EH (cell line): Measurements from ENCODE around the gene TMEFF2.
"Not testable (repeated sequence)": the region's sequence is repeated elsewhere in the genome, so short reads cannot be mapped to it uniquely, and the experiment has no call there.

ENCODE experiments used
- DNase-seq: peaks from one replicate; pipeline ENCODE4 v3.0.0-alpha.2; 2015; ENCODE audit warnings: low read depth

The TMEFF2 gene

DNA sequence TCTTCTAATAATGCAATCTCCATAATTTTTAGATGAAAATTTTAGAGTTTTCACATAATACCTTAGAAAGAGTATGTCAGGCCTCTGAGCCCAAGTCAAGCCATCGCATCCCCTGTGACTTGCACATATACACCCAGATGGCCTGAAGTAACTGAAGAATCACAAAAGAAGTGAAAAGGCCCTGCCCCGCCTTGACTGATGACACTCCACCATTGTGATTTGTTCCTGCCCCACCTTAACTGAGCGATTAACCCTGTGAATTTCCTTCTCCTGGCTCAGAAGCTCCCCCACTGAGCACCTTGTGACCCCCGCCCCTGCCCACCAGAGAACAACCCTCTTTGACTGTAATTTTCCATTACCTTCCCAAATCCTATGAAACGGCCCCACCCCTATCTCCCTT, 64.4 kb downstream of the TMEFF2 start:
- not testable (repeated sequence) for DNase-seq

DNA sequence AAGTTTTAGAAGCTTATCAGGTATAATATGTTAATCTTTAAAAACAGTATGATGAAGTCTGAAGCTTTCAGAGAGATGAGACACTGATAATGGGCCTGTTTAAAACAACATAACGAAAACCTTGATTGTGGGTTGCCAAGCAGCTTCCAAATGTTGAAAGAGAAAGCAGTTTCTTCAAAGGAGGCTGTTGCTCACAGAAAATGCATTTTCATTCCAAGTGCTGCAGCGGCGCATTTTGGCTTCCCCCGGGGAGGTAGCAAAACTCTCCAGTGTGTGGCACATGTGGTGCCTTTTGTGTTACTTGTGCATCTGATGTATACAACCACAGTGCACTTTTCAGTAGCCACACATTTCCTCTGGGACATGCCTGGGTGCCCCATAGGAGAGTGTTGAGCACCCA, 66.1 kb downstream of the TMEFF2 start:
- no peak for DNase-seq

DNA sequence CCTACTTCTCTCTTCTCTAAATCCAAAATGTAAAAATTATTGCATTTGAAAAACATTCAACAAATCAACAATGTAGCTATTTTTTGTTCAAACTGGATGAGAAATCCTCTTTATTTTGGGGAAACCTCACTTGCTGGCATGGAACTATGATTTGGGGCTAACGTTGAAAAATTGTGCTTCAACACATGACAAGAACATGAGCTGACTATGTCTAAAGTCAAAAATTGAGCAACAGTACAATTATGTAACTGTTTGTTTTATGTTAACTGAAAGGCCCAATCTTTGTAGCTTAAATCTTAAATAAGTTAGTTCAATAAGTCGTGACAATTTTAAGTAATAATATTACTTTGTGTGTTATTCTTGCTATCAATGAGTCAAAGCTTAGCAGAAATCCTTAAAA, 67.3 kb downstream of the TMEFF2 start:
- DNase-seq, result no peak

DNA sequence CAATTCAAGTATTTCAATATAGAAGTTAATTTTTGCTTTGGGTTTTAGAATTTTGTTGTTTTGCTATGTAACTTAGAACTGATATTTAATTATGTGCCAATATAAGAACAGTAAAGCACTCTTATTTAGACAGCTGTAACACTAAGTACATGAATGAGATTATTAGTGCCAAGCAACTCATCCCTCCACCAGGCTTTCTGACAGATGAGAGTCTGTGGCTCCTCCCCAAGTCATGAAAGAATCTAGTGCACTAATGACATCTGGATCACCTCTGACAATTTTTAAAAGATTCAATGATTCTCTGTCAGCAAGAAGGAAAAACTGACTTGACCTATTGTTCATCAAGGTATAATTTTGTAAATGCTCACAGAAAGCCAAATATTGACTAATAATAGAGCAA, 67.8 kb downstream of the TMEFF2 start:
- no peak for DNase-seq

DNA sequence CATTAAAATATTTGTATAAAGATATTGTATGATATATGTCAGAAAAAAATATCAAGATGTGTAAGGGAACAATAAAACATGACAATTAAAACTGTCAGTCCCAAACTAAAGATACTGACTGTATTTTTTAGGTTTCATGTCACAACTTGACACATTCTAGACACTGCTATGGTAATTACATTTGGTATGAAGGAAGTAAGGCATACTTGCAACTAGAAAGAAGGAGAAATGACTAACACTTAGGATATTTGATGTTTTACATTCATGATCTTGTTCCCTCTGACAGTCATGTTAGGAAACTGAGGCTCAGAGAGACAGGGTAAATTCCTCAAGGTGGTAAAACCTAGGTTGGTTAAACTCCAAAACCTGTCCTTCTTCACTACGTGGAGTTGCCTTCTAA, 68.3 kb downstream of the TMEFF2 start:
- peak; percentile 55 for DNase-seq

DNA sequence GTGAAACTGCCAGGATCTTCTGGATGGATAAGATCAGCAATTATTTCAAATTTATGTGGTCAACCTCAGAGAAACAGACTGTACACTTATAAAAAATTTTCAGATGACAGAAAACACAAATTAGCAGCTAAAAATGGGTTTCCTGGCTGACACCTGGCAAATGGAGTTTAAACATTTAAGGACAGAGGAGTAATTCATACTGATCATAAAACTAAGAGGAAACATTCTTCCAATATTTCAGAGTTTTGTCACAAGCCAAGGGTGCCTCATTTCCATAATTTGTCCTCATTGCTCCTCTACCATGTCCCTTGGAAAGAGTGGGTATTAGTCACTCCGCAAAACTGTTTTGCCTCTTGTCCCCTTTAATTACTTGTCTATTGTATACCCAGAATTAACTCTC, 70.2 kb downstream of the TMEFF2 start:
- DNase-seq, result peak; percentile 94

DNA sequence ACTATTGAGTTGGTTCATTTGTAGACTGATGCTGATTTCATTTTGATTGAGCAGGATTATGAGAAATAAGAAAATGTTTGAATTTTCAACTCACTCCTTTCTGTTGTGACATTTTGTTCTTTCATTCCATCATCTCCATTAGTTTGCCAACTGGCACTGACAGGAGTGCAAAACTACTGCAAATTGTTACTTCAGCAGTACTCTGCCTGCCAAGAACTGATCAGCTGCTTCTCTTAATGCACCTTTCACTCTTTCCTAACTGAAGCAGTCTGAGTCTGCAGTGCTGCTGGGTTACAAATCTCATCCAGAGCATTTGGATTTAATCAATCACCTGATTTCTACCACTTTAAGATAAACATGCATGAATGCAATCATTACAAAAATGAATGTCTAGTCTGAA, 70.9 kb downstream of the TMEFF2 start:
- no peak for DNase-seq

DNA sequence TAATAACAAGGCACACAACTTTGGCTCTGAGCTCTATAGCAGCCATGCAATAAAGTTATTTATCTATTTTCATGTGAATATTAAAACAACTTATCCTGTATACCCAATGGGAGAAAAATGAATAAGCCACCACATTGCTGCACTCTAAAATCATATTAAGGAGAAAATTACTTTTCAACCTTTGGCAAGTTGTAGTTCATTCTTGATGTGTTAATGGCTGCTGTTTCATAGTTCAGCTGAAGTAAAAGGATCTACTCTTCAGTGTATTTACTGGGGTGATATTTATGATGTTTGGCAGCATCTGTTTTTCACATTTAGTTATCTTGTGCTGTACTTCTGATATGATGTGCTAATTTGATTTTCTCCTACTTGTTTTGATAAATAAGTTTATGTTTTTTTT, 71.8 kb downstream of the TMEFF2 start:
- DNase-seq, result no peak

DNA sequence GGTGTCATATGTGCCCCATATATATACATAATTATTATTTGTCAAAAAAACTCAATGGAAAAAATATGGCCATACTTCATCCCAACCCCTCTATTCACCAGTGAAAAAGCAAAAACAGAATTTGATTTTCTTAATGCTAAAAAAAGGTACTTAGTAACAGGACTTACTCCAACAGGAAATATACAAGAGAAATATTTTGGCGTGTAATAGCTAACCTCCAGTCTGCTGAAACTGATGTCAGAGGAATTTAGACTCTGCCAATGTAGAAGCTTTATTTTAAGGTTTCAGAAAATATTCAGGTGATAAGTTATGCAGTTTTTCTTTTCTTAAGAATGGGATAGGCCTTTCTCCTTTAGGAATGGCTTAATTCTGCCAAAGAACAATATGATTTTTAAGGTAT, 72.6 kb downstream of the TMEFF2 start:
- DNase-seq, result no peak

DNA sequence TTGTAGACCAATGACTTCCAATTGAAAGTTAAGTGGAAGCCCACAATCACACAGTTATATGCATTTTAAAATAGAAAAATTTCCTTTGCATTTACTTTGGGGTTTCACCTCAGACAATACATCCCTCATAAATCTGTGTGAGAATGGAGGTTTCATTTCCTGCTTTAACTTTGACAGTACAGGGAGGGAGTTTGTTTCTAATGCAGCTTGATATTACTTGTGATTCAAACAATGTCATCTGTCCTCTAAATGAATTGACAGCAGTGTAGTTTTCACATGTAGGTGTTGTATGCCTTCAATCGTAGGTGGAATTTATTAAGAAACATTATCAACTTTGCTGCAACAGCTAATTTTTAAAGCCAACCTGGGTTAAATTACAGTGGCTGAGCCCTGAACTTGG, 75.2 kb downstream of the TMEFF2 start:
- DNase-seq, result no peak

DNA sequence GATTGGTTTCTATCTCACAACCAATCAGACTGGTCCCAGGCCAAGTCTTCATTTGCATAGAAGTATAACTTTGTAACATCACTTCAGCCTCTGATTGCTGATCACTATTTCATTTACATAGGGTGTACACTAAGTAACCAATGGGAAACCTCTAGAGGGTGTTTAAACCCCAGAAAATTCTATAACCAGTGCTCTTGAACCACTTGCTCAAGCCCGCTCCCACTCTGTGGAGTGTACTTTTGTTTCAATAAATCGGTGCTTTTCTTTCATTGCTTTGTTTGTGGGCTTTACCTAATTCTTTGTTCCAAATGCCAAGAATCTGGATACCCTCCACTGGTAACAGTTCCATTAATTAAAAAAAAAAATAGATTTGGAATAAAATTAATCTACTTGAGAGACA, 77.0 kb downstream of the TMEFF2 start:
- no peak for DNase-seq

DNA sequence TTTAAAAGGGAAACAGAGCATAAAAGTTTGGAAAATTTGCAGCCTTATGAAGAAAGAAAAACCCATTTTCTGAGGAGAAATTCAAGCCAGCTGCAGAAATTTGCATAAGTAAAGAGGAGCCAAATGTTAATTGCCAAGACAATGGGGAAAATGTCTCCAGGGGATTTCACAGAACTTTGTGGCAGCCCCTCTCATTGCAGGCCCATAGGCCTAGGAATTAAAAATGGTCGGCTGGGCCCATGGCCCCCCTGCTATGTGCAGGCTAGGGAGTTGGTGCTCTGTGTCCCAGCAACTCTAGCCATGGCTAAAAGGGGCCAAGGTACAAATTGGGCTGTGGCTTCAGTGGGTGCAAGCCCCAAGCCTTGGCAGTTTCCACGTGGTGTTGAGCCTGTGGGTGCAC, 83.2 kb downstream of the TMEFF2 start:
- DNase-seq, result not testable (repeated sequence)

DNA sequence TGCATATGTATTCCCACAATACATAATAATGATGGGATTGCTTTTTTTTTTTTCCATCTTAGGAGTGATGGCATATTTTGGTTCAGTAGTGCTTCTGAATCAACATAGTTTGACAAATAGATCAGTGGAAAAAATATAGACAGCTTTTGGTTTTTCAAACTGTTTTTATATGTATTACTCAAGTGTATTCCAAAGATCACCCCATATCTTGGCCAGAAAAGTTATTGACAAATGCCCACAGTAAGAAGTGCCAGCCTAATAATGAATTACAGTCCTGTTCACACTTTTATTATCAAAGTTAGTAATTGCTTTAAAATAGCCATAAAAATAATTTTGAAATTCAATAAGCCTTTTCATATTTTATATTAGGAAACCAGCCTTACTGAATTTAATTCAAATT, 95.0 kb downstream of the TMEFF2 start:
- DNase-seq, result no peak

DNA sequence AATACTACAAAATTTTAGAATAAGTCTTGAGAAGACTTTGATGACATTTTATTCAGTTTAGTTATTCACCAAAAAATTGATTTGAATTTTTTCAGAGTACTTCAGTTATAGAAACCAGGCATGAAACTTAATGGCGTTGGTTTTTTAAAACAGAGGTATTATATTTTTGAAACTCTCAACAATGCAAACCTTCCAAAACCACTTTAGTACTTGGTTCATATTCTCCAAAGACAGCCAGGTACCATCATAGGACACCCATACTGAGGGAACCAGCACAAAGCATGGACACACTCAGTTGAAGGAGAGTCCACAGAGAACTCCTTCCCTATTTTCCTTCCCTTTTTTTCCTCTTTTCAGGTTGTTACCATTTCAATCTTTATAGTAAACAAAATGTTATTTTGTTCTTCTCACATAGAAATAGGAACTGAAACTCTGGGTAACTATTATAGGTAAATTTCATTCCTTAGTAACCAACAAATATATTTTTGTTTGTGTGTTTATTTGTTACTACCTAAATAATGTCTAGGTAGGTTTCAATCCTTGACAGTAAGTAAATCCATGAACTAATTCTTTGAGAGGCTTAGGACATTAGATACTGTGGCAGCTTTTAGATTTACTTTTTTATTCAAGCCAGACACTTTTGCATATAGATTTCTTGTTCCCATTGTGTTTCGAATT, 95.8 kb downstream of the TMEFF2 start:
- DNase-seq, result no peak

DNA sequence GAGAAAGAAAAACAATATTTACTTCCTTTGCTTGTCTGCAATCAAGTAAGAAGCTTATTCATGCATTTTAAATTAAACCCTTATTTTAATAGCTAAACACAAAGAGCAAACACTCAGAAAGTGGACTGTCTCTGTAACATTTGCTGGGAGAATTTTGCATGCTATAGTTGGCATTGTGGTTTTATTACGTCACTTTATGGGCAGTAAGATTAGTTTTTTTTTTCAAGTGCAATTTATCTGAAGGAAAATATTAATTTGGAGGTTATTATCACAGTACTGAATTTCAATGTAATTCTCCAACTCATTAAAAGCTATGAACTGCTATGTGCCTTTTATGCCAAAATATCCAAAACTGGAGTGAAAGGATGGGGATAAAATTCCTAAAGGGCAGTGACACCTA, 103.3 kb downstream of the TMEFF2 start:
- DNase-seq, result peak; percentile 9

DNA sequence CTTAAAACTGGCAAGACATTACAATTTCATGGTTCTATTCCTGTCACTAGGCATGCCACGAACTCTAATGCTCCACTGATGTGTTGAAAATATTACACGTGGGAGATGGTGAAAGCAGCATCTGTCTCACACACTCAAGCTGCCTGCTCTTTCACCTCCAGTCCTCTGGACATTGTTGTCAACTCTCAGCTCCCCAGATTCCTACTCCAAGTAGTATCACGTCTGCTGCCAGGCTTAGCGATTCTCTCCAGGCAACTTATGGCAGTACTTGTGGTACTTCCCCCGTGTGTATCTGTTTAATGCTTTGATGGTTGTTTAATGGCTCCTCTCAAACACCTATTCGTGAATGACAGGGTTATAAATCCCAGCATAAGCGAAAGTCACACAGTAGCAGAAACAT, 103.8 kb downstream of the TMEFF2 start:
- peak; percentile 5 for DNase-seq

DNA sequence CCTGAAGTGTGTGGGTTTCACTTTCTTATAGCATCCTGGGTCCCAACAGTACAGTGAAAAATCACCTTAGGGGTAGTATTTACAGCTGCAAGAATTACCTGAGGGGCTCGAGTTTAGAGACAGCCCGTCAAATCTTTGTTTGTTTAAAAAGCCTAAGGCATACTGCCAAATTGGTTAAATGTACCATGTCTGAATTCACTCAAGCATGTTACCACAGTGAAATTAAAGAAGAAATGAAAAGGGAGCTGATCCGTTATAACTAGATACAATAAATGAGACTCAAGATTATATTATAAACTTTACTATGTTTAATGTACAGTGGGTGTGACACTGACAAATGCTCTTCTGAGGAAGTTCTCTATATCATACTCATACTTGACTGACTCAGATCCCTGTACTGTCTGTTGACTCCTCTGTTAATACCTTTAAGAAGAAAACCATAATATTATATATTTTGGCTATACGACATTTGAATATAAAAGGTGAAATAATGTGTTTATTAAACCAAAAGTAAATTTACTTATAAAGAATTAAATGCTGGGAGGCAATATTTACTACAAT, 107.3 kb downstream of the TMEFF2 start:
- DNase-seq, result no peak

DNA sequence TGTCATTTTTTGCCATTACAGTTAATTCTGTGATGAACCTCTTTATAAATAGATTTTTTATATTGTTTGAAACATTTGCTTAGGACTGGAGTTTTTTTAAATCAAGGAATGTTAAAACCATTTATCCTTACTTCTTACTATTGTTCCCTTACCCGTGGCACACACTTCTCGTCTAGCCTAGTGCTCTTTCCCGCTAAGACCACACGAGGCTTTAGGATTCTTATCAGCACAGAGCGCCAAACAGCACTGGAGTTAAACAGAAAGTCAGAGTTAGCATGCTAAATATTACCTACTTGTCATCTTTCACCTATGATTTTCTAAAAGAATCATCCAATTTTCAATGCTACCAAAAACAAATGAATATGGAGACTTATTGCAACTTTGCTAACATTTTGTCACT, 112.6 kb downstream of the TMEFF2 start:
- no peak for DNase-seq

DNA sequence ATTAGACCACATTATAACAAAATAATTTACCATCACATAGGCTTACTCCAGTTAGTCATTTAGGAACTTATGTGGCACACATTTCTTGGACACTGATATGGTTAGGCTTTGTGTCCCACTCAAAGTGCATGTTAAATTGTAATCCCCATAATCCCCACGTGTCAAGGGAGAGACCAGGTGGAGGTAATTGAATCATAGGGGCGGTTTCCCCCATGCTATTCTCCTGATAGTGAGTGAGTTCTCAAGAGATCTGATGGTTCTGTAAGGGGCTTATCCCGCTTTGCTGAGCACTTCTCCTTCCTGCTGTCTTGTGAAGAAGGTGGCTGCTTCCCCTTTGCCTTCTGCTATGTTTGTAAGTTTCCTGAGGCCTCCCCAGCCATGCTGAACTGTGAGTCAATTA, 114.6 kb downstream of the TMEFF2 start:
- not testable (repeated sequence) for DNase-seq

DNA sequence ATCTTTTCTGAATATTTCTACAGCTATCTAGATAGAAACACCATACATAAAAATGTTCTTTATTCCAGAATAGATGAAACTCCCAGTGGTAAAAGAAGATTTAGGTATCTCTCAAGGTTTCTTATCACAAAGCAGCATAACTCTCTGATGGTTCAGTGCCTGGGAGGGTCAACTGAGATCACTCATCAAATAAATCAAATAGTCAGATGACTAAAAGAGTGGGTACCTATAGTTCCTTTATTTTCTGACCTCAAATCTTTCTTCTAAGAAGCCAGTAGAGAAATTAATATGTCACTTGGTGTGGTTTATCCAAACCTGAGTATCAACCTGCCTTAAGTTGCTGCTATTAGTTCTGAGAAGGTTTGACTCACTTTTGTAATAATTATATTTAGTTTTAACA, 120.9 kb downstream of the TMEFF2 start:
- DNase-seq, result no peak

DNA sequence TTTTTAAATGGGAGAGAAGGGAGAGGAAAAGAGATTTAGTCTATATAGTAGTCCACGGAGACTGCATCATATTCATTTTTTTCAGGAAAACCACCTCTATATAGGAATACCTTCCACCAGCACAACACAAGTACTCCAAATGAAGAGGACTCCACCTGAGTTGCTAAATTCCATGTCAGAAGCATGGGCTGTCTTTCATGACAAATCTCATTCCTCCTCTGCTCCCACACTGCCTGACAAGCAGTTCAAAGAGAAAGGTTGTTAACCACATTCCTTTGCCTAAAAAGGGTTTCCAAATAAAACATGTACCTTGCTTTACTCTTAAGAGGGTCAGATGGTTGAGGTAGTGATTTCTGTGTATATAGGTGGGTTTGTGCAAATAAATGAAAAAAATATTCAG, 122.0 kb downstream of the TMEFF2 start:
- DNase-seq, result no peak

DNA sequence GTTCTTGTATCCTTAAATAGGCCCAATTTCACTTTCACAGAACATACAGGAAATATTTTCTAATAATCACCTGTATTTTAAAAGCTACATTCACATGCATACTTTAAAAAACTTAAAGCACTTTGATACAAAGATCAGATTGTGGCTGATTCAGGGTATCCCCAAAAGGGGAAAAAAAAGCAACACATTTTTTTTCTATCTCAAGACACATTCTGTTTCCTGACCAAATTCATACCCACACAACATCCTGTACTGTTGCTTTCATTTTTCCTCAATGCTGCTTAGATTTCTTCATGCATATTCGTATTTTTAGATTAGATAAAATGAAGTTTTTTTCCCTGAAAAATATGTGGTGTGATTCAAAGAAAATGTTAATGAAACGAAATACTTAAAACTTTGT, 122.5 kb downstream of the TMEFF2 start:
- DNase-seq, result no peak

DNA sequence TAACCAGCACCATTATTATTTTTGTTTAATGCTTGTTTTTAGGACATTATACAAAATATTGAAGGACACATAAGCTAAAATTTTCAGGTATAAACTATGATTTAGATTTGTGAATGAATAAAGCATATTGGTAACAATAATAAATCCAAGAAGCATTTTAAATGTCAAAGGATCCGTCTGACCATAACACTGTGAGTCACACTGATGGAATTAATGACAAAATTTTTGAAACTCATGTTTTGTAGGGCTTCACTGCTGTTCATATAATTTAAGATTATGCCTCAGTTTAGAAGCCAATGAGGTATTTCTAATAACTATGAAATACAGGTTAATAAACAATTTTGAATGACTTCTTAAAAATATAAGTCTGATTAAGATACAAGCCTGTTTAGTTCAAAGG, 124.6 kb downstream of the TMEFF2 start:
- peak; percentile 45 for DNase-seq

DNA sequence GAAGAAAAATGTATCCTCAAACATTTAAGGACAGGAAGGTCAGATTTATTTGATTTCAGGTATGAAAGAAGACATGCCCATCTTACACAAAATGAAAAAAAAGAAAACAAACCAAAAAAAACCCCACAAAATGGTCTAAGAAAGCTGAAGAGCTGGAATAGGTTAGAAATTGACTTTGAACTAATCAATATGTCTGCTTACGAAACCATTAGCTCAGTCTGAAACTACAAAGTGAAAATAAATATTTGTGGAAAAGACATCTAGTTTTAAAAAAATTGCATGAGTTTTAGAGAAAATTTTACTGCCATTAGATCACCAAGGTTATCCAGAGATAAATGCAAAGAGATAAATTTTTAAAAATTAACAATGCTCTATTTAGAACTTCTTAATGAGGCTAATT, 125.3 kb downstream of the TMEFF2 start:
- DNase-seq, result no peak
